ENCODE data around the gene PGAP3.

PGAP3 gene

DNA sequence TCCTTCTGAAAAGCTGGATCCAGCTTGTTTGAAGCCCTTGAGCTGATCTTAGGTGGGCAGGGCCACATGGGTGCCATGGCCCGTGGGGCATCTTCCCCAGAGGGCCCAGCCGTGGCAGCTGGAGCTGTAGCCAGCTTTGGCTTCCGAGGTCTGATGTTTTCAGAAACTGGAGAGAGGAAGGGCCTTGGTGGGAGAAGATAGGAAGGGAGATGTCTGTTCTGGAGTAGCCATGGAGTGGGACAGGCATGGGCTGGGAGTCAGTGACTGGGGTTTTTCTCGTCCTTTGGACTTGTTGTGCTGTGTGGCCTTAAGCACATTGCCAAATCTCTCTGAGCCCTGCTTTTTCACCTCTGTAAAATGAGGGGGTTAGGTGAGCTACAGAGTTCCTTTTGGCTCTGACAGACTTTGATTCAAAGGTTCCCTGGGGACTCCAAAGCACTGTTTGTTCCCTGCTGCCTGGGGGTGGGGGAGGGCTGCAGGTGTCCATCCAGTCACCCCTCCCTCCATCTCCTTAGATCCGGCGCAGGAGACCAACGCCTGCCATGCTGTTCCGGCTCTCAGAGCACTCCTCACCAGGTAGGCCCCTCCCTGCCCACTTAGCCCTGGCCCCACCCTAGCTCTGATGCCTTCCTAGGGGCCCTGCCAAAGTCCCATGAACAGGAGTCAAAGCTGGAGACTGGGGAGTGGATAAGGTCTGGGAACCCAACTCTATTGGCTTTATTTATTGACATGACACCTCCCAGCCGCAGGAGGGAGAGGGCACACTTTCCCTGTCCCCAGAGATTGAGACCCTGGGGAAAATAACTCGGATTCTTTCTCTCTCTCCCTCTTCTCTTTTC lies 59.0 kb downstream of the PGAP3 start:
- no peak for TF ChIP-seq CTCF (IDR thresholded peaks at IDR 0.05)
- Histone ChIP-seq H3K27ac (no peak overlapping the region), H3K4me3 (no peak overlapping the region)
- DNase-seq (ENCODE audit: low spot score), result no peak

DNA sequence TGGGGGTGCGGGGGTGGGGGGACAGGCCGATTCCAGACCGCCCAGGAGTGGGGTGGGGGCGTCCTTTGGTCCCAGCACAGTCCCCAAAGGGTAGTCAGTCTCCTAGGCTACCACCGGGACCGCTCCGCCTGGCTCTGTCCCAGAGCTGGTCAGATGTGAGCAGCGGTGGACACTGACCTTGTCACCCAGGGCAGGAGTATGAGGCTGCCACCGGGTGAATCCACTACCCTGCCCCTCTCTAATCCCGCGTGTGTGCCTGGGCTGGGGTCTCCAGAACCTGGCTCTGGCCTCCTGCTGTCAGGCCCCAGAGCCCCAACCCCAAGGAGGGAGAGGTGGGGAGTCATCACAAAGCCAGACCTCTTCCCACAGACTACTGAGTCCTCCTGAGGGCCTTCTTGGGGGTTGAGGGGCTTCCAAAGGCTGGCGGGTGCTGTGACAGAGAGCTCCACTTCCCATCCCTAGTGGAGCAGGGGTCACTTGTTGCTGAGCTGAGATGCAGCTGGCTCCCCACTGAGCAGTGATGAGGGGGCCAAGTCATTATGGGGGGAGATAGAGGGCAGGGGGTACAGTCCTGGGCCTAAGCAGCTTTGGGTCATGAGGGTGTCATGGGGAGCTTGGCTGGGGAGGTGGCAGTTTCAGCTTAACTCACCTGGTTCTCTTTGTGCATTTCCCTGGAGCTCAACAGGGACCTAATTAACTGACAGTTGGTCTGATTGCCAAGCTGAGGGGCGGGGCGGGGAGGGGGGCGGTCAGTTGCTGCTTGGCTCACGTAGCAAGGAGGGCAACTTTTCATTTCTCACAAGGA lies 59.9 kb downstream of the PGAP3 start:
- no peak overlapping the region for H3K27ac ChIP-seq
- DNase-seq (ENCODE audit: low spot score), result no peak
- TF ChIP-seq CTCF (IDR thresholded peaks at IDR 0.05), result no peak

DNA sequence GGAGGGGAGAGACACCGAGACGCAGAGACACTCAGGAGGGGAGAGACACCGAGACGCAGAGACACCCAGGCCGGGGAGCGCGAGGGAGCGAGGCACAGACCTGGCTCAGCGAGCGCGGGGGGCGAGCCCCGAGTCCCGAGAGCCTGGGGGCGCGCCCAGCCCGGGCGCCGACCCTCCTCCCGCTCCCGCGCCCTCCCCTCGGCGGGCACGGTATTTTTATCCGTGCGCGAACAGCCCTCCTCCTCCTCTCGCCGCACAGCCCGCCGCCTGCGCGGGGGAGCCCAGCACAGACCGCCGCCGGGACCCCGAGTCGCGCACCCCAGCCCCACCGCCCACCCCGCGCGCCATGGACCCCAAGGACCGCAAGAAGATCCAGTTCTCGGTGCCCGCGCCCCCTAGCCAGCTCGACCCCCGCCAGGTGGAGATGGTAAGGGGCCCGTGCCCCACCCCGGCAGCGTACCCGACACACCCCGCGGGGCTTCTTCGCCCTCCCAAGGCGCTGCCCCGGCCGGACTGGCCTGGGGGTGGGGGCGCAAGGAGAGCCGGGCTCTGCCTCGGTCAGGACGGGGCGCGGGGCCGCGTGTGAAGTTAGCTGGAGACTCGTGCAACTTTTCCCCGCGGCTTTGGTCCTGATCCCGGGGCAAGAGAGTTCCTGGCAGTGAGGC lies 60.7 kb downstream of the PGAP3 start:
- Histone ChIP-seq H3K4me3 (peak overlapping the region; percentile 64), H3K27ac (peak overlapping the region in 1 of 2 donors; percentile 15)
- TF ChIP-seq CTCF (IDR thresholded peaks at IDR 0.05), result no peak
- DNase-seq (ENCODE audit: low spot score), result no peak

More for the DNA sequence above, 59.9 kb downstream of the PGAP3 start:
- peak overlapping the region; percentile 64 for H3K4me3 ChIP-seq

DNA sequence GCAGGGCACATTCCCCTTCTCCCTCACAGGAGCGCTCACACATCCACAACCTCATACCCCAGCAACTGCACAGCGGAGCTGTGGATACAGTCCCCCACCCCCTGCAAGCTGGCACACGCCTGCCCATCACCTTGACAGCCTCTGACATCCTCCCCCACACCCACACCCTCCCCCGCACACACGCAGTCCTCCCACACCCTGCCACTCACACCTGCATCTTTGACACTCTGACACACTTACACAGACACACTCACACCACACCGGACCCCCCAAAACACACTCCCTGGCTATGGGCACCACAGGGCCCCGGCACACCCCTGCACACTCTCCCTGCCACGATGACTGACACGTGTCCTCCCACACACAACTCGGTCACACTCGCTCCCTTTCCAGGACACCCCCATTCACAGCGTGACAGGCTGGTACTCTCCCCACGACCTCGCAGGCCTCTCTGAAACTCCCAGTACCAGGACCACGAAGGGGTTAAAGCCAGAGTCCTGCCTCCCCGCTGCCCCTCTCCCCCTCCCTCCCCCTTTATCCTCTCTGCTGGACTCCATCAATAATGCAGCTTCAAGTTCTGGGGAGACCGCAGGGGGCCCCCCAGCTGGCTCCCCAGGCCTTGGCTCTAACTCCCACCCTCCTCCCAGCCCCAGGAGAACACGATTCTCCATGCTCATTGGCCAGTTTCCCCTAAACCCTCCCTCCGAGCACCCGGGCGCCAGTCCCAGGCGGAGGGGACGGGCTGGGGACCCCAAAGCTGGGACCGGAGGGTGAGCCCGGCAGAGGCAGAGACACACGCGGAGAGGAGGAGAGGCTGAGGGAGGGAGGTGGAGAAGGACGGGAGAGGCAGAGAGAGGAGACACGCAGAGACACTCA lies 61.4 kb downstream of the PGAP3 start, which contains the start of gene PPP1R1B:
PPP1R1B (plus strand) TSS at position 782 of the 876 bp plus-strand sequence. CDS start 441 bp downstream, outside the sequence.
- Histone ChIP-seq H3K4me3 (peak within 1 kb of the TSS; percentile 64), H3K27ac (peak within 1 kb of the TSS in 1 of 2 donors; percentile 15)
- TF ChIP-seq CTCF (IDR thresholded peaks at IDR 0.05), result no peak
- DNase-seq (ENCODE audit: low spot score), result no peak

DNA sequence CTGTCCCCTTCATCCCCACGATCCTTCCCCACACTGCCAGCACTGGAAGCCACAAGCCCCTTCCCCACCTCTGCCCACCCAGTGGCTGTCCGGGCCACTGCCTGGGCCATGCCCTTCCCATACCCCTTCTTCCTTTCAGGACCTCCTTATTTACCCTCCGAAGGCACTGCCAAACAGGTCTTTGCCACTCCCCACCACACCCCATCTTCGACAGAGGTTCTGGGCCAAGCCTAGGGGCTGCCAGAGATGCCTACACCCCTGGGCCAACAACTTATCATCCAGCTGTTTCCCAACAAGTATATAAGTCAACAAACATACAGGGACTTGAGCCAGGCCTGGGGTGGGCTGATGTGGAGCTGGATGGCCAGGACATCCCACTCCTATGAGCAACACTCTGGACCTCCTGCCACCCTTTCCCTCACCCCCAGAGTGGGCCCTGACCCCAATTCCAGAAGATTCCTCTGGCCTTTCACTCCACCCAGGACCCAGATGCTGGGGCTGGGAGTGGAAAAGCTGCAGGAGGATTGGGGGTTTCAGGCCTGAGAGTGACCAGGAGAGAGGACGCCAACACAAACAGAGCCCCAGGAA lies 62.6 kb downstream of the PGAP3 start:
- DNase-seq (ENCODE audit: low spot score), result no peak
- TF ChIP-seq CTCF (IDR thresholded peaks at IDR 0.05), result no peak
- Histone ChIP-seq H3K4me3 (no peak overlapping the region), H3K27ac (no peak overlapping the region)

GRCh38 chr17:39624313-39624712 lies 63.5 kb downstream of the PGAP3 start:
- no peak for TF ChIP-seq CTCF (IDR thresholded peaks at IDR 0.05)
- no peak overlapping the region for H3K27ac ChIP-seq
- no peak overlapping the region for H3K4me3 ChIP-seq
- DNase-seq (ENCODE audit: low spot score), result no peak

Measured in coronary artery (tissue), 2 donors.